ENCODE results near the gene CDC25B. TPM values are rescaled to one million over a fixed set of nuclear protein-coding genes. Genes with fewer than 3 reads are reported as not detected.

The CDC25B gene
- total and polyA plus RNA-seq, 2 of the 8 experiments (the other 6 are each of a cell fraction or from before 2014, with no cell fraction given), result 21.7 to 31.2 TPM

- FAIRE-seq (no peak), DNase-seq (ENCODE audit: low read depth in 1 of 2, low spot score in 2 of 2) (no peak)
- Histone ChIP-seq H3K27me3 (replicated peaks in 1 of 4; ENCODE audit: control insufficient read depth in 3 of 4, extremely low read depth in 1 of 4, insufficient read depth in 3 of 4, low read length in 3 of 4) (peaks cover 4 to 26% (median 21%) of the 10 kb centered on the region in 4 experiments), H3K4me1 (replicated peaks in 1 of 4; ENCODE audit: control insufficient read depth in 3 of 4, insufficient read depth in 4 of 4, low read length in 3 of 4) (peaks cover 0 to 25% (median 8%) of the 10 kb centered on the region in 4 experiments; a peak in 6 of 7 replicates), H2BK120ac (replicated peaks; ENCODE audit: low read depth, low read length) (no peak overlapping the region), H3K23me2 (ENCODE audit: low read depth, low read length) (peaks cover 25% of the 10 kb centered on the region), H3K9me3 (ENCODE audit: insufficient read depth in 2 of 2, low read depth in 1 of 2, low read length in 1 of 2) (no peaks in the 10 kb centered on the region), H3K36me3 (ENCODE audit: control insufficient read depth in 2 of 4, insufficient read depth in 4 of 4, low read length in 3 of 4) (no peaks in the 10 kb centered on the region; a peak in 1 of 8 replicates), H3K79me2 (ENCODE audit: control insufficient read depth in 1 of 2, insufficient read depth in 2 of 2, low read length in 2 of 2) (no peaks in the 10 kb centered on the region), H4K91ac (replicated peaks; ENCODE audit: insufficient read length, low read length) (no peak overlapping the region), H4K20me1 (replicated peaks in 1 of 2; ENCODE audit: control insufficient read depth in 1 of 2, insufficient read depth in 2 of 2, low read length in 2 of 2) (peaks cover 2 to 17% of the 10 kb centered on the region in 2 experiments), H2BK5ac (ENCODE audit: low read depth, low read length) (no peak overlapping the region), H3K14ac (ENCODE audit: insufficient read length) (no peak overlapping the region), H3K9ac (replicated peaks in 1 of 4; ENCODE audit: extremely low read depth in 1 of 4, low read depth in 3 of 4, low read length in 3 of 4) (no peak overlapping the region), H3K56ac (replicated peaks; ENCODE audit: insufficient read length, low read depth, low read length) (no peak overlapping the region), H2BK12ac (ENCODE audit: low read depth, low read length) (no peak overlapping the region; the same call in 1 of the 2 replicates), H4K8ac (ENCODE audit: extremely low read depth, insufficient read depth, low read length) (peak overlapping the region; percentile 83), H3K79me1 (ENCODE audit: low read depth, low read length) (no peaks in the 10 kb centered on the region), H3K27ac (ENCODE audit: low read depth, low read length) (no peak overlapping the region), H2AFZ (ENCODE audit: low read length) (no peak overlapping the region), H2BK15ac (ENCODE audit: low read length) (no peak overlapping the region), H3K4me3 (ENCODE audit: extremely low read depth in 1 of 4, insufficient read depth in 2 of 4, low read depth in 3 of 4, low read length in 4 of 4) (peak overlapping the region in 3 of 4 experiments; percentile 19 to 61 (median 51); a peak in 3 of 8 replicates), H4K5ac (ENCODE audit: insufficient read length, low read depth, low read length) (no peak overlapping the region), H3K4ac (replicated peaks; ENCODE audit: insufficient read length, low read depth, low read length) (no peak overlapping the region), H3K23ac (ENCODE audit: insufficient read length) (no peak overlapping the region), H3K18ac (ENCODE audit: extremely low read depth, low read length) (no peak overlapping the region), H3K4me2 (ENCODE audit: insufficient read depth in 1 of 2, low read depth in 2 of 2, low read length in 2 of 2) (peak overlapping the region; percentile 51 to 89), H2AK5ac (ENCODE audit: low read depth, low read length) (no peak overlapping the region), H2BK20ac (ENCODE audit: low read length) (no peak overlapping the region)
- ChIA-PET POLR2A (ENCODE audit: partially characterized antibody) (interaction anchor here (0.7 to 1.9 kb wide), 7 partner anchors 8 to 71 kb away, joined by 3 to 8 read pairs (median 3); partner anchors contain the start of genes AP5S1 and HSPA12B), CTCF (ENCODE audit: partially characterized antibody) (interaction anchor here (0.5 to 18.6 kb wide), 27 partner anchors 14 to 367 kb away, joined by 3 to 308 read pairs (median 6); partner anchors contain the start of genes ADISSP, AP5S1, CENPB and HSPA12B)
- TF ChIP-seq, protein P1, sequence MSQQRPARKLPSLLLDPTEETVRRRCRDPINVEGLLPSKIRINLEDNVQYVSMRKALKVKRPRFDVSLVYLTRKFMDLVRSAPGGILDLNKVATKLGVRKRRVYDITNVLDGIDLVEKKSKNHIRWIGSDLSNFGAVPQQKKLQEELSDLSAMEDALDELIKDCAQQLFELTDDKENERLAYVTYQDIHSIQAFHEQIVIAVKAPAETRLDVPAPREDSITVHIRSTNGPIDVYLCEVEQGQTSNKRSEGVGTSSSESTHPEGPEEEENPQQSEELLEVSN (IDR thresholded peaks at IDR 0.05), result no peak
- TF ChIP-seq PHF8 (conservative IDR thresholded peaks at IDR 0.05; ENCODE audit: low read depth, low read length) (no peak), EP300 (IDR thresholded peaks at IDR 0.05; ENCODE audit: borderline replicate concordance in 1 of 2, low read depth in 2 of 2, low read length in 2 of 2) (no peak), SIRT6 (IDR thresholded peaks at IDR 0.05; ENCODE audit: low read length) (no peak), EZH2 (IDR thresholded peaks at IDR 0.05; ENCODE audit: low read depth, low read length, severe bottlenecking) (no peak), BACH1 (IDR thresholded peaks at IDR 0.05; ENCODE audit: low read length) (no peak)
- 84% methylated on average over 17 of the region's 24 CpGs; no CpG with 5 or more reads in 1 of the 2 experiments for WGBS, 2 experiments (ENCODE audit: extremely low coverage in 1 of 2, insufficient coverage in 1 of 2, insufficient read length in 1 of 2, insufficient replicate concordance in 2 of 2, low coverage in 1 of 2, low lambda C conversion rate in 2 of 2, missing lambda C conversion rate in 1 of 2)
Observed at GRCh38 chr20:3749087-3749688, 46.9 kb upstream of the CDC25B start.

Measured in H1 (cell line).